ENCODE results near the gene ISY1. TPM values are rescaled to one million over a fixed set of nuclear protein-coding genes. Genes with fewer than 3 reads are reported as not detected.
A peak's percentile ranks its signal among the peaks of the same experiment; 100 is the strongest.

Gene ISY1
- polyA plus RNA-seq = 10 to 100 TPM; 11.2 to 27.7 (median 23.8) TPM
- long read RNA-seq, donor 1 = 0 reads
- long read RNA-seq, donor 2, partial matches to known transcripts = 0 of 1 reads
- long read RNA-seq, donor 2, other reads (novel, unspliced or antisense) = 0 of 1 reads
- long read RNA-seq, donor 3, transcript ISY1-203 (11 exons, 3,842 nt) = major isoform, 7 of 13 reads
- long read RNA-seq, donor 3, partial matches to known transcripts = 6 of 13 reads
- long read RNA-seq, donor 3, other reads (novel, unspliced or antisense) = 0 of 13 reads
- long read RNA-seq, donor 4 = 0 reads
- long read RNA-seq, donor 5 = 0 reads
- long read RNA-seq, donor 6, transcript ISY1-203 (11 exons, 3,842 nt) = major isoform, 5 of 14 reads
- long read RNA-seq, donor 6, partial matches to known transcripts = 6 of 14 reads
- long read RNA-seq, donor 6, other reads (novel, unspliced or antisense) = 0 of 14 reads
- long read RNA-seq, donor 7 = 0 reads
- long read RNA-seq, donor 8 = 0 reads
- long read RNA-seq, donor 9, partial matches to known transcripts = 0 of 1 reads
- long read RNA-seq, donor 9, other reads (novel, unspliced or antisense) = 0 of 1 reads
- long read RNA-seq, donor 10, transcript ISY1-203 (11 exons, 3,842 nt) = major isoform, 7 of 9 reads
- long read RNA-seq, donor 10, partial matches to known transcripts = 0 of 9 reads
- long read RNA-seq, donor 10, other reads (novel, unspliced or antisense) = 0 of 9 reads

DNA sequence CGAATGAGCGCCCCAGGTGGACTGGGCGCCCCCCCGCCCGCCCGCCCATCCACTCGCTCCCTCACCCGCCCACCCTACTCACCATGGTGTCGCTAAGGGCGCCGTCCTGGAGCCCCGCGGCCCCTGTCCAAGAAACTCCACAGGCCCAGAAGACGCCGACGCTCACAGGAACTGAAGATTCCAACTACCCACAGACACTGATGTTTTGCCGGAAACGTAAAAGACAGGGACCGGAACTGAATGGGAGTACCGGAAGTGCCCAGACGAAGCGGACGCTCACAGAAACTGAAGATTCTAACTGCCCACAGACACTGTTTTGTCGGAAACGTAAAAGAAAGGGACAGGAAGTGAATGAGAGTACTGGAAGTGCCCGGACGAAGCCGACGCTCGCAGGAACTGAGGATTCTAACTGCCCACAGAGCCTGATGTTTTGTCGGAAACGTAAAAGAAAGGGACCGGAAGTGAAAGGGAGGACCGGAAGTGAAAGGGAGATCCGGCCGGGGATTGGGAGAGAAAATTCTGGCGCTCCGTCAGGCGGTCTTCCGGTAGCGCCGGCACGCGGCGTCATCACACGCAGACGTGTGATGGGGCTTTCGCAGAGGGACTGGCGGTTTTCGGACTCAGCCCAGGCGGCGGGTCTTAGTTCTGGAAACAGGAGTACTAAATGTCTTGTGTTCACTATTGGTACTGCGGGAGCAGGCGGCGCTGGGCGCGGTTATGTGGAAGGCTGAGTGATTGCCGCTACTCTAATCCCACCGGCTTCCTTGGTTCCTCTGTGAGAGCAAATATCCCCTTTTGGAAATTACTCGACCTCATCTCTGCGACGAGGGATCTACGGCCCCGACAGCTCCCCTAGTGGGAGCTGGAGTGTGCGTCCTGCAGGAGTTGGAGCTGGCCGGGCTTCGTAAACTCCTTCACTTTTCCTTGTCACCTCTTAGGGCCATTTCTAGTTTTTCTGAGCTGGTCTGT, at the start of gene ISY1:
TSS of gene ISY1 (minus strand) at position 173 of the 969 bp plus-strand sequence. CDS start at position 85, 88 bp downstream.
- DNase-seq (peak; percentile 94 to 97), FAIRE-seq (no peak)
- Histone ChIP-seq H3K4me1 (ENCODE audit: control insufficient read depth in 3 of 3, insufficient read depth in 2 of 3, low read depth in 1 of 3, low read length in 2 of 3) (peaks cover 2 to 14% (median 12%) of the 10 kb centered on the region in 3 donors), H3K27me3 (ENCODE audit: control insufficient read depth in 3 of 3, insufficient read depth in 3 of 3, low read length in 3 of 3) (no peaks in the 10 kb centered on the region), H3K9me3 (ENCODE audit: control insufficient read depth in 2 of 2, insufficient read depth in 1 of 2, low read depth in 1 of 2, low read length in 1 of 2) (no peaks in the 10 kb centered on the region), H3K36me3 (ENCODE audit: control insufficient read depth in 3 of 3, insufficient read depth in 2 of 3, low read depth in 1 of 3, low read length in 3 of 3) (peaks cover 3 to 24% (median 4%) of the 10 kb centered on the region in 3 donors), H3K4me3 (ENCODE audit: low read depth in 1 of 3, low read length in 3 of 3) (peak within 1 kb of the TSS; percentile 54 to 93 (median 82)), H3K27ac (ENCODE audit: low read depth in 1 of 3, low read length in 2 of 3) (peak within 1 kb of the TSS; percentile 84 to 97 (median 86))
- WGBS, 3 donors = 0 to 1% (median 0%) methylated on average over 62 to 67 of the region's 67 CpGs

DNA sequence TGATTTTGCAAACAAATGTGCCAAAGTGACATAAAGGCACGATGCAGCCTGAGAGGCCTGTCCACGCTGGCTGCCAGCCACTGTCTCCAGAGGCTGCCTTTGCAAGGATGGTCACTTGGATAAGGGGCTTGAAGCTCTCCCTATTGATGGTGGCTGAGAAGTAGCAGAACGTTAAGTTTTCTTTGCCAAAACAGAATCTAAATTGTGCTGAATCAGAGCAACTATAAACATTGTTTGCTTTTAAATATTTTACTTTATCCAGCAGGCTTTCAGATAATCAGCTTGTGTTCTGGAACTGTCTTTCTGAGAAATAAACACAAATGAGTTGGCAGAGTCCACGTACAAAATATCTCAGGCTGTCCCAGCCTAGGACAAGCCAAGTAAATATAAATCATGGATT, 46.6 kb upstream of the ISY1 start:
- no peaks in the 10 kb centered on the region for H3K36me3 ChIP-seq (ENCODE audit: control insufficient read depth in 3 of 3, insufficient read depth in 2 of 3, low read depth in 1 of 3, low read length in 3 of 3)
- WGBS, 3 donors = 58 to 66% (median 61%) methylated on average over 4 of the region's 4 CpGs
- peaks cover 0 to 4% (median 0%) of the 10 kb centered on the region in 3 donors for H3K4me1 ChIP-seq (ENCODE audit: control insufficient read depth in 3 of 3, insufficient read depth in 2 of 3, low read depth in 1 of 3, low read length in 2 of 3)
- H3K27ac ChIP-seq (ENCODE audit: low read depth in 1 of 3, low read length in 2 of 3) = no peak overlapping the region
- no peak for FAIRE-seq
- H3K27me3 ChIP-seq (ENCODE audit: control insufficient read depth in 3 of 3, insufficient read depth in 3 of 3, low read length in 3 of 3) = no peaks in the 10 kb centered on the region
- no peak for DNase-seq
- no peak overlapping the region for H3K4me3 ChIP-seq (ENCODE audit: low read depth in 1 of 3, low read length in 3 of 3)
- no peaks in the 10 kb centered on the region for H3K9me3 ChIP-seq (ENCODE audit: control insufficient read depth in 2 of 2, insufficient read depth in 1 of 2, low read depth in 1 of 2, low read length in 1 of 2)

DNA sequence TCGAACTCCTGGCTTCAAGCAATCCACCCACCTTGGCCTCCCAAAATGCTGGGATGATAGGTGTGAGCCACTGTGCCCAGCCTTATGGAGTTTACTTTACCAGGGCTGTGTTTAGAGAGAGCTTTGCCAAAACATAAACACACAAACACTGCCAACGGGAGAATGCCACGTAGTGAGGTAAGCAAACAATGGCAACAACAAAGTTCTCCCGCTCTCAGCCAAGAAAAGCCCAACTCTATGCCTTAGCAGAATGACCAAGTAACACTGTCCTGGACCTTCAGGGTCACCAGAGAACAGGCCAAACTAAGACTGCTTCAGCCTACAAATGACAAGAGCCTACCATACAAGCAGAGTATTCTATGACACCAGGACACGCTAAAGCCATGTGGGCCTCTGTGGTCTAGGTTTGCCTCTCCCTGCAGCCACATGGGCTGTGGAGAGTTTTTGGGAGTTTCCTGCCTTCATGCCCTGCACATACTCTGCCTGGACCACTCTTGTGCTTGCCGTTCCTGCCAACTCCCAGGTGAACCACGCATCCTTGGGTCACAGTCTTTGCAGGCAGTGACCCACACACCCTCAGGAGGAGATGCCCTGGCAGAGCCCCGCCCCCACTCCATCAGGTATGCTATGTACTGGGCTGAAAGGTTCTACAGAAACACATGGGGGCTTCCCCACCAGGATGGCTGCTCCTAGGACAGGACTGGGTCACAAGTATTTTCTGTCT, 44.4 kb upstream of the ISY1 start:
- Histone ChIP-seq H3K9me3 (ENCODE audit: control insufficient read depth in 2 of 2, insufficient read depth in 1 of 2, low read depth in 1 of 2, low read length in 1 of 2) (no peaks in the 10 kb centered on the region), H3K4me1 (ENCODE audit: control insufficient read depth in 3 of 3, insufficient read depth in 2 of 3, low read depth in 1 of 3, low read length in 2 of 3) (no peaks in the 10 kb centered on the region), H3K27me3 (ENCODE audit: control insufficient read depth in 3 of 3, insufficient read depth in 3 of 3, low read length in 3 of 3) (no peaks in the 10 kb centered on the region), H3K27ac (ENCODE audit: low read depth in 1 of 3, low read length in 2 of 3) (no peak overlapping the region), H3K4me3 (ENCODE audit: low read depth in 1 of 3, low read length in 3 of 3) (no peak overlapping the region), H3K36me3 (ENCODE audit: control insufficient read depth in 3 of 3, insufficient read depth in 2 of 3, low read depth in 1 of 3, low read length in 3 of 3) (no peaks in the 10 kb centered on the region)
- 75 to 79% (median 78%) methylated on average over 8 of the region's 8 CpGs for whole genome bisulfite sequencing, 3 donors
- FAIRE-seq (no peak), DNase-seq (no peak)

DNA sequence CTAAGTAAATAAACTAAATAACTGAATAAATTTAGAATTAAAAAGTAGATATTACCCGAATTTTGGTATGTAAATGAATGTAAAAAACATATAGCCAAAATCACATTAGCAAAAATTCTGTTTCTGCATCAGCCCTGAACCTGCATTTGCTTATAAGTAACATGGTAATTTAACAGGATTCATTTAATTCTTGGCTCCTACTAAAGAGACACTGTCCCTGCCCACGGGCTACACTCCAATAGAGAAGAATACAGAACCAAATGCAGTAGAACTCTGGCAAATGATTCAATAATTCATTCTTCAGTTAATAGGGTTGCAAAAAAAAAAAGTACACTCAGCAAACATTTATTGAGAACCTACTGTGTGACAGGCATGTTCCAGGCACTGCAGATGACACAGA, 43.6 kb upstream of the ISY1 start:
- 70 to 75% (median 74%) methylated on average over 2 of the region's 2 CpGs for WGBS, 3 donors
- H3K9me3 ChIP-seq (ENCODE audit: control insufficient read depth in 2 of 2, insufficient read depth in 1 of 2, low read depth in 1 of 2, low read length in 1 of 2) = no peaks in the 10 kb centered on the region
- FAIRE-seq (no peak), DNase-seq (no peak)
- H3K27ac ChIP-seq (ENCODE audit: low read depth in 1 of 3, low read length in 2 of 3) = no peak overlapping the region
- no peaks in the 10 kb centered on the region for H3K27me3 ChIP-seq (ENCODE audit: control insufficient read depth in 3 of 3, insufficient read depth in 3 of 3, low read length in 3 of 3)
- H3K4me1 ChIP-seq (ENCODE audit: control insufficient read depth in 3 of 3, insufficient read depth in 2 of 3, low read depth in 1 of 3, low read length in 2 of 3) = no peaks in the 10 kb centered on the region
- H3K36me3 ChIP-seq (ENCODE audit: control insufficient read depth in 3 of 3, insufficient read depth in 2 of 3, low read depth in 1 of 3, low read length in 3 of 3) = no peaks in the 10 kb centered on the region
- H3K4me3 ChIP-seq (ENCODE audit: low read depth in 1 of 3, low read length in 3 of 3) = no peak overlapping the region

DNA sequence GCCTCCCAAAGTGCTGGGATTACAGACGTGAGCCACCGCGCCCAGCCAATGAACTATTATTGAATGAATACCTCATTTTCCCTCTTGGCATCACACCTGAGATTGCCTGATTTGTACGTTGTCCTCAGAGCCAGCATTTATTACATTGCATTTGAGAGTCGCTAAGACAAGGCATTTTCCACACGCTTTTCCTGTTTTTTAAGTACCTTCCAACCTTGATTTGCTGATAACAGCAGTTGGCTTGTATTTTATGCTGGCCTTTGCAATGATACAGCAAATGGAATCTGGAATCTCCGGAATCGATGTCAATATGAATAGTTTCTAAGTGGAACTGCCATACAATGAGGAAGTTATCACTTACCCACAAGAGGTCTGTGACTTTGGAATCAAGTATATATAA, 38.5 kb upstream of the ISY1 start:
- Histone ChIP-seq H3K27me3 (ENCODE audit: control insufficient read depth in 3 of 3, insufficient read depth in 3 of 3, low read length in 3 of 3) (no peaks in the 10 kb centered on the region), H3K36me3 (ENCODE audit: control insufficient read depth in 3 of 3, insufficient read depth in 2 of 3, low read depth in 1 of 3, low read length in 3 of 3) (no peaks in the 10 kb centered on the region), H3K27ac (ENCODE audit: low read depth in 1 of 3, low read length in 2 of 3) (no peak overlapping the region), H3K9me3 (ENCODE audit: control insufficient read depth in 2 of 2, insufficient read depth in 1 of 2, low read depth in 1 of 2, low read length in 1 of 2) (no peaks in the 10 kb centered on the region), H3K4me1 (ENCODE audit: control insufficient read depth in 3 of 3, insufficient read depth in 2 of 3, low read depth in 1 of 3, low read length in 2 of 3) (no peaks in the 10 kb centered on the region), H3K4me3 (ENCODE audit: low read depth in 1 of 3, low read length in 3 of 3) (no peak overlapping the region)
- 71 to 86% (median 85%) methylated on average over 8 of the region's 8 CpGs for WGBS, 3 donors
- FAIRE-seq (no peak), DNase-seq (no peak)

DNA sequence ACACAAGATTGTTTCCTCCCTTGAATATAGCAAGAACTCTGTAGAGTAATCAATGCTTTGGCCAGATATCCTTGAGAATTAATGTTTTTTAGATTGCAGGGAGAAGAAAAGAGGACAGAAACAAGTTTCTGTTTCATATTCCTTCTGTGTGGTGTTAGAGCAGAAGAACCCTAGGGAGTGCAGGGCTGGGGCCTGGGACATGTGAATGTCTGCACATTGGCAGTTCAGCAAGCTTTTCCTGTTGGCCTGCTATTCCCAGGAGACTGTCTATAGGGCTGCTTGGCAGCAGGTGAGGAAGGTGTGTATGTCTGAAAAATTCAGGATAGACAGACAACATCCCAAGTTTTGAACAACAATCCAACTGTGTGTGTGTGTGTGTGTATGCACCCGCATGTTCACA, 36.5 kb upstream of the ISY1 start:
- Histone ChIP-seq H3K27ac (ENCODE audit: low read depth in 1 of 3, low read length in 2 of 3) (no peak overlapping the region), H3K36me3 (ENCODE audit: control insufficient read depth in 3 of 3, insufficient read depth in 2 of 3, low read depth in 1 of 3, low read length in 3 of 3) (no peaks in the 10 kb centered on the region), H3K4me3 (ENCODE audit: low read depth in 1 of 3, low read length in 3 of 3) (no peak overlapping the region), H3K4me1 (ENCODE audit: control insufficient read depth in 3 of 3, insufficient read depth in 2 of 3, low read depth in 1 of 3, low read length in 2 of 3) (no peaks in the 10 kb centered on the region), H3K9me3 (ENCODE audit: control insufficient read depth in 2 of 2, insufficient read depth in 1 of 2, low read depth in 1 of 2, low read length in 1 of 2) (no peaks in the 10 kb centered on the region), H3K27me3 (ENCODE audit: control insufficient read depth in 3 of 3, insufficient read depth in 3 of 3, low read length in 3 of 3) (no peaks in the 10 kb centered on the region)
- DNase-seq (no peak), FAIRE-seq (no peak)
- 85 to 91% (median 85%) methylated on average over 1 of the region's 1 CpG for WGBS, 3 donors

DNA sequence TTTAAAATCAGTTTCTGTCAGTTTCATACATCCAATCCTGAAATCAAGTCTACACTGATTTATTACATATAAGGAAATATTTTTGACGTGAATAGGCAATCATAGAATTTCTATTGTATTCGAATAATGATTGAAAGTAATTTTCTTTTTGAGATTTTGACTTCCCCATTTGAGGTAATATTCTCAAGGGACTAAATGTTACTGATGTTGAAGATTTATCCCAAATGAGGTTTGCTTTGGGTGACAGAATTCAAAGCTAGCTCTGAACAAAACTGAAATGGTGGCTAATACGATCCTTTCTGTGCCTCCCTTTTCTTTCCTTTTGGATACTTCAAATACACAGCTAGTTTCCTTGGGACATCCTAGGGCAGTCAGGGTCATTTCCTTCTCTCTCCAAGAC, 35.7 kb upstream of the ISY1 start:
- DNase-seq = no peak
- 84 to 90% (median 86%) methylated on average over 3 of the region's 3 CpGs for WGBS, 3 donors
- Histone ChIP-seq H3K36me3 (ENCODE audit: control insufficient read depth in 3 of 3, insufficient read depth in 2 of 3, low read depth in 1 of 3, low read length in 3 of 3) (no peaks in the 10 kb centered on the region), H3K9me3 (ENCODE audit: control insufficient read depth in 2 of 2, insufficient read depth in 1 of 2, low read depth in 1 of 2, low read length in 1 of 2) (no peaks in the 10 kb centered on the region), H3K27ac (ENCODE audit: low read depth in 1 of 3, low read length in 2 of 3) (no peak overlapping the region), H3K4me1 (ENCODE audit: control insufficient read depth in 3 of 3, insufficient read depth in 2 of 3, low read depth in 1 of 3, low read length in 2 of 3) (no peaks in the 10 kb centered on the region), H3K4me3 (ENCODE audit: low read depth in 1 of 3, low read length in 3 of 3) (no peak overlapping the region), H3K27me3 (ENCODE audit: control insufficient read depth in 3 of 3, insufficient read depth in 3 of 3, low read length in 3 of 3) (no peaks in the 10 kb centered on the region)
- FAIRE-seq = no peak

Data from small intestine (tissue), 16 donors.